ENCODE results near the gene GPBP1L1. TPM values are rescaled to one million over a fixed set of nuclear protein-coding genes. Genes with fewer than 3 reads are reported as not detected.

The GPBP1L1 gene
- total and polyA plus RNA-seq, 9 of the 15 experiments (the other 6 are each of a cell fraction or from before 2014, with no cell fraction given), result 86.0 to 216 (median 138) TPM

- TF ChIP-seq, protein P1, sequence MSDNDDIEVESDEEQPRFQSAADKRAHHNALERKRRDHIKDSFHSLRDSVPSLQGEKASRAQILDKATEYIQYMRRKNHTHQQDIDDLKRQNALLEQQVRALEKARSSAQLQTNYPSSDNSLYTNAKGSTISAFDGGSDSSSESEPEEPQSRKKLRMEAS (CRISPR knock-in tag; IDR thresholded peaks at IDR 0.05), result no peak
- no peak for TF ChIP-seq THRB (CRISPR knock-in tag; conservative IDR thresholded peaks at IDR 0.05)
These were observed 78.8 kb downstream of the GPBP1L1 start (continued) for GRCh38 chr1:45607404-45608074.

DNA sequence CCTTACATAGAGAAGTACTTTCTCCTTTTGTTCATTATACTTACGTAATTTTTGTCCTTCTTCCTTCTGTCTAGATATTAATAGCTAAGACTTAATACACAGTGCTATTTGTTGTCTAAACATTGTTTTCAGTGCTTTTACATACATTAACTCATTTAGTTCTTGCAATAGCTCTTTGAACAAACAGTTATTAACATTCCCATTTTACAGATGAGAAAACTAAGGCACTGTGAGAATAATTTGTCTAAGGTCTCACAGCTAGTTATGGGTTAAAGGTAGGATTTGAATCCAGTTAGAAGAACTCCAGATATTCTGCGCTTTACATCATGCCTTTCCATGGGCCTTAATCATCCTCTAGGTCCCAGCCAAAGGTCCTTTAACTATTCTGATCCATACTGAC, 82.1 kb downstream of the GPBP1L1 start:
- BruUV-seq (replicated peaks), result no TSS peak
- ATAC-seq (no peak), DNase-seq (ENCODE audit: extremely low read depth in 1 of 4, low spot score in 3 of 4) (no peak), FAIRE-seq (no peak)
- 100% methylated on average over 2 of the region's 2 CpGs for WGBS (ENCODE audit: insufficient coverage, low coverage, missing lambda C conversion rate)
- in situ Hi-C loops (cut with MboI) (no loop called here), intact Hi-C loops (cut with micrococcal nuclease) (no loop called here)
- Histone ChIP-seq H2AFZ (ENCODE audit: low read depth, low read length) (no peak overlapping the region), H3K27ac (ENCODE audit: extremely low read depth, low read depth, low read length) (no peak overlapping the region), H4K20me1 (replicated peaks; ENCODE audit: control insufficient read depth, insufficient read depth, low read length) (no peaks in the 10 kb centered on the region), H3K9me3 (replicated peaks; ENCODE audit: control insufficient read depth, insufficient read depth, low read depth, low read length) (no peaks in the 10 kb centered on the region), H3K4me1 (replicated peaks in 1 of 2; ENCODE audit: control insufficient read depth in 2 of 2, insufficient read depth in 2 of 2, low read length in 2 of 2) (no peaks in the 10 kb centered on the region; a peak in 1 of 5 replicates), H3K4me2 (ENCODE audit: insufficient read depth, low read length) (no peak overlapping the region), H3K27me3 (ENCODE audit: control insufficient read depth in 2 of 2, insufficient read depth in 2 of 2, low read length in 2 of 2) (no peaks in the 10 kb centered on the region), H3K79me2 (ENCODE audit: control insufficient read depth, insufficient read depth, low read length) (peaks cover 78% of the 10 kb centered on the region), H3K36me3 (ENCODE audit: control insufficient read depth, insufficient read depth, low read length) (peaks cover 94% of the 10 kb centered on the region), H3K9me1 (ENCODE audit: control insufficient read depth, insufficient read depth, low read length) (no peaks in the 10 kb centered on the region), H3K4me3 (no peak overlapping the region), H3K9ac (ENCODE audit: insufficient read depth in 1 of 2, low read depth in 2 of 2, low read length in 2 of 2) (no peak overlapping the region)
- TF ChIP-seq ADNP (tag; IDR thresholded peaks at IDR 0.05) (peak; percentile 78), CCNT2 (IDR thresholded peaks at IDR 0.05; ENCODE audit: borderline replicate concordance, extremely low read depth, insufficient read length, low read depth, low read length) (no peak), BCOR (IDR thresholded peaks at IDR 0.05) (peak; percentile 83), ATF2 (CRISPR knock-in tag; IDR thresholded peaks at IDR 0.05) (no peak), HDAC2 (IDR thresholded peaks at IDR 0.05) (0 out of 2 replicates have a peak, but pooled peaks have one; percentile 29), KDM1A (IDR thresholded peaks at IDR 0.05) (0 out of 4 replicates have a peak, but pooled peaks of 1 of the 2 experiments have one; percentile 12), RBM25 (IDR thresholded peaks at IDR 0.05; ENCODE audit: low read depth, low read length, severe bottlenecking) (peak; percentile 89)
- CTCF ChIA-PET (ENCODE audit: low intra/inter-chr PET ratio), result no interaction called here
- POLR2A ChIA-PET, result interaction anchor here (0.7 to 8.4 kb wide), 6 partner anchors 8 to 82 kb away, joined by 4 to 70 read pairs (median 8); partner anchors contain the start of gene NASP

All from K562 (cell line).